GM12874 (cell line): Measurements from ENCODE around the gene STARD6.

ENCODE experiments used
- TF ChIP-seq, protein P1 (sequence below): IDR thresholded peaks from 2 replicates; pipeline ENCODE4 v1.5.1; 2011; ENCODE audit warnings: low read depth, mild to moderate bottlenecking, control low read depth, low read length, moderate library complexity; ENCODE audit not compliant: insufficient read depth

STARD6 gene

GRCh38 chr18:54360406-54360805, 2.7 kb upstream of the STARD6 start:
- TF ChIP-seq, protein P1, sequence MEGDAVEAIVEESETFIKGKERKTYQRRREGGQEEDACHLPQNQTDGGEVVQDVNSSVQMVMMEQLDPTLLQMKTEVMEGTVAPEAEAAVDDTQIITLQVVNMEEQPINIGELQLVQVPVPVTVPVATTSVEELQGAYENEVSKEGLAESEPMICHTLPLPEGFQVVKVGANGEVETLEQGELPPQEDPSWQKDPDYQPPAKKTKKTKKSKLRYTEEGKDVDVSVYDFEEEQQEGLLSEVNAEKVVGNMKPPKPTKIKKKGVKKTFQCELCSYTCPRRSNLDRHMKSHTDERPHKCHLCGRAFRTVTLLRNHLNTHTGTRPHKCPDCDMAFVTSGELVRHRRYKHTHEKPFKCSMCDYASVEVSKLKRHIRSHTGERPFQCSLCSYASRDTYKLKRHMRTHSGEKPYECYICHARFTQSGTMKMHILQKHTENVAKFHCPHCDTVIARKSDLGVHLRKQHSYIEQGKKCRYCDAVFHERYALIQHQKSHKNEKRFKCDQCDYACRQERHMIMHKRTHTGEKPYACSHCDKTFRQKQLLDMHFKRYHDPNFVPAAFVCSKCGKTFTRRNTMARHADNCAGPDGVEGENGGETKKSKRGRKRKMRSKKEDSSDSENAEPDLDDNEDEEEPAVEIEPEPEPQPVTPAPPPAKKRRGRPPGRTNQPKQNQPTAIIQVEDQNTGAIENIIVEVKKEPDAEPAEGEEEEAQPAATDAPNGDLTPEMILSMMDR = no peak

- TF ChIP-seq, protein P1 = no peak
Observed at GRCh38 chr18:54359233-54359632, 1.6 kb upstream of the STARD6 start.

DNA sequence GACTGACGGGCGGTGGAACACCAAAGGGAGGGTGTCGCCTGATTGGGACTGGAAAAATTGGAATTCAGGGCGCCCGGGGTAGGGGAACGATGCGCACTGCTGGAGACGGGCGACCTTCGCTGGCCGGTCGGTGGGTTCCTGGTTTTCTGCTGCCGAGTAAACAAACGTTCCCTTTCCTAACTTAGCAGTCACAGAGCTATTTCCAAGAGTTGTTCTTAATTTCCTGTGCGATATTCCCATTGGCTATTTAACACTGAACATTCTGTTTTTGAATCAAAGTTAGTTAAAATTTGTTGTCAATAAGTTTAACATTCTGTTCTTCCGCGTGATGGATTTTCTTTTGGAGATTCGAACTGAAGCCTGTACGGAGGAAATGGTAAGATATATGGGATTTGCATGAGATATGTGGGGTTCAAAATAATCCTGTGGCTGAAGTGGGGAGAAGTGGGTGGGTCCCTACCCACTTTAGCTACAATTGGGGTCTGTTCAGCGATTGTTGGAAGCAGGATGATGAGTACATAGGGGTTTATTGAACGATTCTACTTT, 910 bp upstream of the STARD6 start:
- TF ChIP-seq, protein P1 = no peak

- TF ChIP-seq, protein P1 = no peak
Observed at GRCh38 chr18:54357082-54357659, 487 bp downstream of the STARD6 start.

DNA sequence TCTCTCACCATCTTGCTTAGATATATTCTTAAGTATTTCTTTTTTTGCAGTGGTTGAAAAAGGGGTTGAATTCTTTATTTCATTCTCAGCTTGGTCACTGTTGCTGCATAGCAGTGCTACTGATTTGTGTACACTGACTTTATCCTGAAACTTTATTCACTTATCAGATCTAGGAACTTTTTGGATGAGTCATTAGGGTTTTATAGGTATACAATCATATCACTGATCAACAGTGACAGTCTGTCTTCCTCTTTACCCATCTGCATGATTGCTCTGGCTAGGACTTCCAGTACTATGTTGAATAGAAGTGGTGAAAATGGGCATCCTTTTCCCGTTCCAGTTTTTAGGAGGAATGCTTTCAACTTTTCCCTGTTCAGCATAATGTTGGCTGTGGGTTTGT, 6.5 kb downstream of the STARD6 start:
- TF ChIP-seq, protein P1 = no peak

DNA sequence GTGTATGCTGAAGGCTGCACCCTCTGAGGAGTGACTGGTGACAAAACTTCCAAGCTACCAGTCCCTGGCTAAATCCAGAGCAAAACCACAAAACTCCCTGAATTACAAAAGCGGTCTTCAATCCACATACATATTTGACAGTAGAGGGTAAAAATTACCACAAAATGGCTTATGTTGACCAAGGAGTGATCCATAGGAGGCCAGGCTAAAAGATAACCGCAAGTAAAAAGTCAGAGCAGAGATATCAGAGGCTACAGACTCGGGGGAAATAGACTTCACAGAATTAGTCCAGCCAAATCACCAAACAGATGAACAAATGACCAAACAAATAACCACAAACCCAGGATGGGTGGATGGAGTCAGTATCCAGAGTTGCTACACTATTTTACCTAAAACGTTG, 19.4 kb downstream of the STARD6 start:
- TF ChIP-seq, protein P1 = no peak

DNA sequence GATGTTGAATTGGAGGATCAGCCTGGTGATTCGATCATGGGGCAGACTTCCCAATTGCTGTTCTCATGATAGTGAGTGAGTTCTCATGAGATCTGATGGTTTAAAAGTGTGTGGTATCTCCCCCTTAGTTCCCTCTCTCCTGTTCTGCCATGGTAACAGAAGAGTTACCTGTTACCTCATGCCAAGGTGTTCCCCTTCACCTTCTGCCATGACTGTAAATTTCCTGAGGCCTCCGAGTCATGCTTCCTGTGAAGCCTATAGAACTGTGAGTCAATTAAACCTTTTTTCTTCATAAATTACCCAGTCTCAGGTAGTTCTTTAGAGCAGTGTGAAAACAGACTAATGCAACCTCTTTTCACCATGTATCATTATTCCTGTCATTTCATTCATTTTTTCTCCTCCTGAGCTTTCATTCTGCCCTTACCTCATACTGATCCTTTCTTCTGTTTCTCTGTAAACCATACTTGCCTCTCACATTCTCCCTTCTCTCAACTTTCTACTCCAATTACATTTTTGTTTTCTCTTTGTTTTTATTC, 22.0 kb downstream of the STARD6 start:
- TF ChIP-seq, protein P1 = no peak
